Measurements from ENCODE around the gene TFPI. TPM values are rescaled to one million over a fixed set of nuclear protein-coding genes. Genes with fewer than 3 reads are reported as not detected.
"Not testable (repeated sequence)": the region's sequence is repeated elsewhere in the genome, so short reads cannot be mapped to it uniquely, and the experiment has no call there.

Gene TFPI
- total RNA-seq, 1 donor from 2014 or later = 325 TPM

DNA sequence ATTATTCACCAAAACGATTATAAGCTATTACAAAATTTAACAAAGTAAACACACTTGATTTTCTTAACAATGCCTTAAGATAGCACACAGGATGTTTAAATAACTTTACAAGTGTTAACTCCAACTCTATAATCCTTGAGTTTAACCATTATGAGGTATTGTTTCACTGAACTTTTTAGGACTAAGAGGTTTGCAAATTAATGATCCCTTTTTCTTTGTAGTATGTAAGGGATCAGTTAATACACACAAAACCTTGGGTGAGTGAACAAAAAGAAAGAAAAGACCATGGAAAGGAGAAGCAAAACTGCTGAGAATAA is 21.5 kb upstream of the TFPI start:
- peaks cover 9% of the 10 kb centered on the region for H3K9me3 Mint-ChIP-seq (ENCODE audit: unreplicated experiment)
- H3K4me1 Mint-ChIP-seq (ENCODE audit: unreplicated experiment) = peaks cover 26% of the 10 kb centered on the region
- H3K4me3 Mint-ChIP-seq (ENCODE audit: unreplicated experiment) = peak overlapping the region; percentile 57
- TF ChIP-seq, protein P1, sequence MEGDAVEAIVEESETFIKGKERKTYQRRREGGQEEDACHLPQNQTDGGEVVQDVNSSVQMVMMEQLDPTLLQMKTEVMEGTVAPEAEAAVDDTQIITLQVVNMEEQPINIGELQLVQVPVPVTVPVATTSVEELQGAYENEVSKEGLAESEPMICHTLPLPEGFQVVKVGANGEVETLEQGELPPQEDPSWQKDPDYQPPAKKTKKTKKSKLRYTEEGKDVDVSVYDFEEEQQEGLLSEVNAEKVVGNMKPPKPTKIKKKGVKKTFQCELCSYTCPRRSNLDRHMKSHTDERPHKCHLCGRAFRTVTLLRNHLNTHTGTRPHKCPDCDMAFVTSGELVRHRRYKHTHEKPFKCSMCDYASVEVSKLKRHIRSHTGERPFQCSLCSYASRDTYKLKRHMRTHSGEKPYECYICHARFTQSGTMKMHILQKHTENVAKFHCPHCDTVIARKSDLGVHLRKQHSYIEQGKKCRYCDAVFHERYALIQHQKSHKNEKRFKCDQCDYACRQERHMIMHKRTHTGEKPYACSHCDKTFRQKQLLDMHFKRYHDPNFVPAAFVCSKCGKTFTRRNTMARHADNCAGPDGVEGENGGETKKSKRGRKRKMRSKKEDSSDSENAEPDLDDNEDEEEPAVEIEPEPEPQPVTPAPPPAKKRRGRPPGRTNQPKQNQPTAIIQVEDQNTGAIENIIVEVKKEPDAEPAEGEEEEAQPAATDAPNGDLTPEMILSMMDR (IDR thresholded peaks at IDR 0.05) = no peak
- no peak for DNase-seq (ENCODE audit: extremely low spot score, unreplicated experiment)
- peaks cover 6% of the 10 kb centered on the region for H3K36me3 Mint-ChIP-seq (ENCODE audit: unreplicated experiment)
- peak overlapping the region; percentile 87 for H3K27ac Mint-ChIP-seq (ENCODE audit: unreplicated experiment)
- no peaks in the 10 kb centered on the region for H3K27me3 Mint-ChIP-seq (ENCODE audit: unreplicated experiment)

DNA sequence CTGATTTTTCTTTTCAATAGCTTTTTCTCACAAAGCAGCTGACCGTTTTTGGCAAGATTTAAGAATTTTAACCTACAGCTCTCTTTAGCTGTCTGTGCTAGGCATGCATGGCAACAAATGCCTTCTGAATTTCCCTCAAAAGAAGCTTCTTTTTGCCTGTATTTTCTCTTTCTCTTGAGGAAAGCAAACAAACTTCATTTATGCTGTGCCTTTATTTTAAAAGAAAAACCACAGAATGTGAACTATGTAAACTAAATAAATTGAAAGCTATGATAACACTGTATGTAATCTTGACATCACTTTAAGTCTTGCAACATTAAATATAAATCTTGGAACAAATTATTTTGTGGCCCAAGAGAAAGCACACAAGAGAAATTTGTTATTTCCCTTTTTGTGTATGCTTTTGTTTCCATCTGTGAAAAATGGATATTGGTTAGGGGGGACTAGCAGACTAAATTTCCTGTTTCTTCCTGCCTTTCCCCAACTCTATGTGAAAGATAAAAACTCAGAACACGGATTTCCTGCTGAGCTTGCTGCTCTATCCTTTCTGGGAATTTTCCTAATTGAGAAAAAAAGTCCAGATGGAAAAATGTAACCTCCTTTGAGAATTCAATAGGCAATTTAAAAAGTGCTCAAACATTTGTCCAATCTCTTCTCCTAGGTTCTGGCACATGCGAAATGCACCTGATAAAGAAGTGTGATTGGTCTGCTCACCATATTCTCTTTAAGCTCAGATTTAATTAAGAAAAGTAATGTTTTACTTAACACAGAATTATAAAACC is 20.9 kb upstream of the TFPI start:
- Mint-ChIP-seq H3K27ac (ENCODE audit: unreplicated experiment) (peak overlapping the region; percentile 87), H3K27me3 (ENCODE audit: unreplicated experiment) (no peaks in the 10 kb centered on the region), H3K4me3 (ENCODE audit: unreplicated experiment) (peak overlapping the region; percentile 57), H3K9me3 (ENCODE audit: unreplicated experiment) (peaks cover 9% of the 10 kb centered on the region), H3K4me1 (ENCODE audit: unreplicated experiment) (peaks cover 23% of the 10 kb centered on the region), H3K36me3 (ENCODE audit: unreplicated experiment) (peaks cover 6% of the 10 kb centered on the region)
- no peak for DNase-seq (ENCODE audit: extremely low spot score, unreplicated experiment)
- TF ChIP-seq, protein P1 (IDR thresholded peaks at IDR 0.05) = no peak

DNA sequence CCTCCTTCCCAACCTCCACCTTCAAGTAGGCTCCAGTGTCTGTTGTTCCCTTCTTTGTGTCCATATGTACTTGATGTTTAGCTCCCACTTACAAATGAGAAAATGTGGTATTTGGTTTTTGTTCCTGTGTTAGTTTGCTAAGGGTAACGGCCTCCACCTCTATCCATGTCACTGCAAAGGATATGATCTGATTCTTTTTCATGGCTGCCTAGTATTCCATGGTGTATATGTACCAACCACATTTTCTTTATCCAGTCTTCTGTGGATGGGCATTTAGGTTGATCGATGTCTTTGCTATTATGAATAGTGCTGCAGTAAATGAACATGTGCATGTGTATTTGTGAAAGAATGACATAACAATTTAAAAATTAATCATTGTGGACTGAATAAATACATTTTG is 19.5 kb upstream of the TFPI start:
- peaks cover 9% of the 10 kb centered on the region for H3K9me3 Mint-ChIP-seq (ENCODE audit: unreplicated experiment)
- H3K36me3 Mint-ChIP-seq (ENCODE audit: unreplicated experiment) = peaks cover 6% of the 10 kb centered on the region
- H3K4me3 Mint-ChIP-seq (ENCODE audit: unreplicated experiment) = no peak overlapping the region
- H3K27ac Mint-ChIP-seq (ENCODE audit: unreplicated experiment) = peak overlapping the region; percentile 44
- no peaks in the 10 kb centered on the region for H3K27me3 Mint-ChIP-seq (ENCODE audit: unreplicated experiment)
- no peak for DNase-seq (ENCODE audit: extremely low spot score, unreplicated experiment)
- TF ChIP-seq, protein P1 (IDR thresholded peaks at IDR 0.05) = no peak
- H3K4me1 Mint-ChIP-seq (ENCODE audit: unreplicated experiment) = peaks cover 28% of the 10 kb centered on the region

DNA sequence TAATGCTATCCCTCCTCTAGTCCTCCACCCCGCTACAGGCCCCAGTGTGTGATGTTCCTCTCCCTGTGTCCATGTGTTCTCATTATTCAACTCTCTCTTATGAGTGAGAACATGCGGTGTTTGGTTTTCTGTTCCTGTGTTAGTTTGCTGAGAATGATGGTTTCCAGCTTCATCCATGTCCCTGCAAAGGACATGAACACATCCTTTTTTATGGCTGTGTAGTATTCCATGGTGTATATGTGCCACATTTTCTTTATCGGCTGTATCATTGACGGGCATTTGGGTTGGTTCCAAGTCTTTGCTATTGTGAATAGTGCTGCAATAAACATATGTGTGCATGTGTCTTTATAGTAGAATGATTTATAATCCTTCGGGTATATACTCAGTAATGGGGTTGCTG is 17.8 kb upstream of the TFPI start:
- not testable (repeated sequence) for H3K4me3 Mint-ChIP-seq (ENCODE audit: unreplicated experiment); H3K27me3 Mint-ChIP-seq (ENCODE audit: unreplicated experiment); H3K36me3 Mint-ChIP-seq (ENCODE audit: unreplicated experiment)

DNA sequence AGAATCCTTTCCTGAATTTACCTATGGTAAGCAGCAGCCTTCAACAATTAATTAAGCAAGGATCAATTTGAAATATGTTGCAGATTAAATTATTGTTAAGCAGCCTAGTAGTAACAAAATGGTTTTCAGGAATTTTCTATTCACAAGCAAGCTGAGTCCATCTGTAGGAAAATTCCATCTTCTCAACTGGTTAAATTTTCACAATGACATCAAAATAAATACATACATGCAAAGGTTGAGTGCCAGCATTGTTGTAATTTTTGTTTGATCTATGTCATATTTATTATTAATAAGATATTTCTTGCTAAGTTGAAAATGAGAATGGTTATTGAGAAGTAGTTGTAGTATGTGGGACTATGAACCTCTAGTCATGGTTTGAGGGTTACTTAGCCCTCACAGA is 15.3 kb upstream of the TFPI start:
- H3K4me1 Mint-ChIP-seq (ENCODE audit: unreplicated experiment) = peaks cover 31% of the 10 kb centered on the region

More for the DNA sequence above, 17.8 kb upstream of the TFPI start:
- peaks cover 37% of the 10 kb centered on the region for H3K4me1 Mint-ChIP-seq (ENCODE audit: unreplicated experiment)
- not testable (repeated sequence) for H3K9me3 Mint-ChIP-seq (ENCODE audit: unreplicated experiment); H3K27ac Mint-ChIP-seq (ENCODE audit: unreplicated experiment); DNase-seq (ENCODE audit: extremely low spot score, unreplicated experiment)

More for the DNA sequence above, 15.3 kb upstream of the TFPI start:
- TF ChIP-seq, protein P1 (IDR thresholded peaks at IDR 0.05) = no peak
- Mint-ChIP-seq H3K27me3 (ENCODE audit: unreplicated experiment) (no peaks in the 10 kb centered on the region), H3K9me3 (ENCODE audit: unreplicated experiment) (peaks cover 9% of the 10 kb centered on the region), H3K36me3 (ENCODE audit: unreplicated experiment) (peaks cover 6% of the 10 kb centered on the region), H3K4me3 (ENCODE audit: unreplicated experiment) (no peak overlapping the region), H3K27ac (ENCODE audit: unreplicated experiment) (no peak overlapping the region)
- no peak for DNase-seq (ENCODE audit: extremely low spot score, unreplicated experiment)

Data from osteocyte (in vitro differentiated cells).